GM12878 (cell line): ENCODE results near the gene ID3. TPM values are rescaled to one million over a fixed set of nuclear protein-coding genes. Genes with fewer than 3 reads are reported as not detected.

ENCODE experiments used
- CREM ChIP-seq: IDR thresholded peaks from 2 replicates; pipeline ENCODE4 v1.6.1; 2014; ENCODE audit warnings: antibody characterized with exemption, low read depth
- E2F8 ChIP-seq: fragments of 450-650 bp; IDR thresholded peaks from 2 replicates; pipeline ENCODE4 v1.6.1; 2018; ENCODE audit warnings: mild to moderate bottlenecking, low read depth, moderate library complexity; ENCODE audit not compliant: partially characterized antibody
- EGR1 ChIP-seq, 2 experiments: IDR thresholded peaks; 1 replicate in 1 of 2; 2 replicates in 1 of 2; pipeline ENCODE4 v1.6.1; 2011 to 2012; ENCODE audit warnings: low read depth in 2 of 2, low read length in 2 of 2, borderline replicate concordance in 1 of 2, mild to moderate bottlenecking in 1 of 2, moderate library complexity in 1 of 2
- NFIC ChIP-seq: IDR thresholded peaks from 2 replicates; pipeline ENCODE4 v1.6.1; 2012; ENCODE audit warnings: low read depth, mild to moderate bottlenecking, inconsistent platforms, low read length, moderate library complexity
- STAT1 ChIP-seq: fragments of 450-650 bp; conservative IDR thresholded peaks from 2 replicates; pipeline ENCODE4 v1.6.1; 2014; ENCODE audit warnings: antibody characterized with exemption, mild to moderate bottlenecking
- ZNF384 ChIP-seq: IDR thresholded peaks from 2 replicates; pipeline ENCODE4 v1.6.1; 2012; ENCODE audit warnings: low read depth, mild to moderate bottlenecking, low read length, improper control_type of control experiment, borderline replicate concordance
- polyA plus RNA-seq, 11 experiments: library from polyadenylated mRNA; depleted of rRNA in 4 of 11; unstranded in 6 of 11; stranded (reverse) in 5 of 11; fragments of >200 nt; fragmentation: Nextera tagmentation in 4 of 11; fragmentation: Illumina TruSeq in 1 of 11; extraction: Ambion mirVana in 4 of 11; extraction: Trizol in 1 of 11; gene quantifications; 1 replicate in 1 of 11; 2 replicates in 10 of 11; pipeline versions ENCODE4 v1.2.1 to v1.2.3, GENCODE V29; 2011 to 2016; ENCODE audit warnings: inconsistent platforms in 2 of 11, missing spikeins in 2 of 11, low read depth in 1 of 11
- total RNA-seq, 4 experiments: library from RNA; depleted of rRNA in 3 of 4; stranded (reverse); fragments of >200 nt in 3 of 4; fragmentation: Illumina TruSeq in 1 of 4; extraction: Trizol in 1 of 4; gene quantifications; 2 replicates each; pipeline versions ENCODE4 v1.2.1 to v1.2.3, GENCODE V29; 2013 to 2021

The ID3 gene
- total and polyA plus RNA-seq, 10 of the 15 experiments (the other 5 are each of a cell fraction or from before 2014, with no cell fraction given), result 42.7 to 475 (median 207) TPM

DNA sequence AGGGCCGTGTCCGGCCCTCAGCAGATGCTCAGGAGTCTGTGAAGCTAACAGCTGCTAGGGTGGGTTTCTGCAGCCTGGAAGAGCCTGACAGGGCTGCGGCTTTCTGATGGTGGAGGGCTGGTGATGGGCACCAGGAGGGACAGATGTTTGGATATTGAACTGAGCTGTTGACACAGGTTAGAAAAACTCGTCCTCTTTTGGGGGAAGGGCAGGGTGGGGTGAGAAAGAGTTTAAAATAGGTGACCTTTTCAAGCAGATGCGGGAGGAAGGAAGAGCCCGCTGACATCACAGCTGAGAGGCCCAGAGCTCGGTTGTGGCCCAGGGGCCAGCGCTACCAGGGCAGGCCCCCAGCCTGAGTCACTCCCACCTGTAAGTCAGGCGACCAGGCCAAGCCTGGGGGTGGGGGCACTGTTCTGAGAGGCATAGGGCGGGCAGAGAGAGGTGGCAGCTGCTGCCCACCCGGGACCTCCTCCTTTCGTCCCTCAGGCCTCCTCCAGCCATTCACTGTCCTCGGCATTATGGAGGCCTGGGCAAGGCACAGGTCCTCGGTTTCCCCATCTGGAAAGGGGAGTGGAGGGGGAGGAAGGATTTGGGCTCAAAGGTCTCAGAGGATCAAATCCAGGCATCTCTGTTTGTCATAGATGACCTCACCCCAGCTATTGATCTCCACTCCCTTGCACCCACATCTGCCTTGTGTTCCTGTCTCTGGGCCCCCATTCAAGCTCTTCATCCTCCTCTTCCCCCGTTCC lies 32.3 kb upstream of the ID3 start (continued):
- TF ChIP-seq EGR1 (IDR thresholded peaks at IDR 0.05; ENCODE audit: borderline replicate concordance in 1 of 2, low read depth in 2 of 2, low read length in 2 of 2) (peak in 1 of 2 experiments; percentile 17; a peak in 1 of 3 replicates), E2F8 (no peak), ZNF384 (no peak), STAT1 (no peak), CREM (peak; percentile 90), NFIC (no peak)
